Measurements from ENCODE around the gene TRAPPC12.

TRAPPC12 gene

GRCh38 chr2:3520591-3520990 is 141.1 kb downstream of the TRAPPC12 start:
- no peak overlapping the region for H3K27ac ChIP-seq
- DNase-seq (ENCODE audit: low read depth, low spot score): no peak

- no peak for DNase-seq (ENCODE audit: low read depth, low spot score)
- no peak overlapping the region for H3K27ac ChIP-seq
Observed at GRCh38 chr2:3522961-3523421, 143.5 kb downstream of the TRAPPC12 start.

GRCh38 chr2:3523551-3524041 is 144.1 kb downstream of the TRAPPC12 start:
- DNase-seq (ENCODE audit: low read depth, low spot score): no peak
- H3K27ac ChIP-seq: no peak overlapping the region

GRCh38 chr2:3526871-3527270 is 147.4 kb downstream of the TRAPPC12 start:
- DNase-seq (ENCODE audit: low read depth, low spot score): no peak
- H3K27ac ChIP-seq: no peak overlapping the region

- no peak for DNase-seq (ENCODE audit: low read depth, low spot score)
- no peak overlapping the region for H3K27ac ChIP-seq
Observed at GRCh38 chr2:3527886-3528785, 148.6 kb downstream of the TRAPPC12 start.
